C4-2B (cell line): ENCODE measurements around the gene NALCN.

ENCODE experiments used
- CTCF ChIP-seq: fragments of 450-650 bp; conservative IDR thresholded peaks from 2 replicates; pipeline ENCODE4 v1.5.1; 2017; ENCODE audit warnings: mild to moderate bottlenecking
- ZFX ChIP-seq: fragments of 450-650 bp; IDR thresholded peaks from 2 replicates; pipeline ENCODE4 v1.6.1; 2017

GRCh38 chr13:101179021-101179420, 237.3 kb downstream of the NALCN start:
- TF ChIP-seq CTCF, result no peak
- TF ChIP-seq ZFX, result no peak
